ENCODE data around the gene TPCN1. TPM values are rescaled to one million over a fixed set of nuclear protein-coding genes. Genes with fewer than 3 reads are reported as not detected.

The TPCN1 gene
- polyA plus RNA-seq, 4 donors = 12.2 to 70.2 (median 34.4) TPM

GRCh38 chr12:113224955-113225354 lies 3.7 kb downstream of the TPCN1 start:
- Histone ChIP-seq H3K9me3 (ENCODE audit: control insufficient read depth in 2 of 2, insufficient read depth in 1 of 2, low read depth in 1 of 2, low read length in 1 of 2) (no peaks in the 10 kb centered on the region), H3K27me3 (ENCODE audit: control insufficient read depth in 3 of 3, insufficient read depth in 3 of 3, low read length in 3 of 3) (no peaks in the 10 kb centered on the region), H3K4me1 (ENCODE audit: control insufficient read depth in 3 of 3, insufficient read depth in 2 of 3, low read depth in 1 of 3, low read length in 2 of 3) (peaks cover 3 to 15% (median 7%) of the 10 kb centered on the region in 3 donors), H3K27ac (ENCODE audit: low read depth in 1 of 3, low read length in 2 of 3) (no peak overlapping the region), H3K36me3 (ENCODE audit: control insufficient read depth in 3 of 3, insufficient read depth in 2 of 3, low read depth in 1 of 3, low read length in 3 of 3) (peaks cover 0 to 38% (median 3%) of the 10 kb centered on the region in 3 donors), H3K4me3 (ENCODE audit: low read depth in 1 of 3, low read length in 3 of 3) (no peak overlapping the region)
- 95 to 97% (median 97%) methylated on average over 4 of the region's 4 CpGs for WGBS, 3 donors
- FAIRE-seq (no peak), DNase-seq (no peak)

DNA sequence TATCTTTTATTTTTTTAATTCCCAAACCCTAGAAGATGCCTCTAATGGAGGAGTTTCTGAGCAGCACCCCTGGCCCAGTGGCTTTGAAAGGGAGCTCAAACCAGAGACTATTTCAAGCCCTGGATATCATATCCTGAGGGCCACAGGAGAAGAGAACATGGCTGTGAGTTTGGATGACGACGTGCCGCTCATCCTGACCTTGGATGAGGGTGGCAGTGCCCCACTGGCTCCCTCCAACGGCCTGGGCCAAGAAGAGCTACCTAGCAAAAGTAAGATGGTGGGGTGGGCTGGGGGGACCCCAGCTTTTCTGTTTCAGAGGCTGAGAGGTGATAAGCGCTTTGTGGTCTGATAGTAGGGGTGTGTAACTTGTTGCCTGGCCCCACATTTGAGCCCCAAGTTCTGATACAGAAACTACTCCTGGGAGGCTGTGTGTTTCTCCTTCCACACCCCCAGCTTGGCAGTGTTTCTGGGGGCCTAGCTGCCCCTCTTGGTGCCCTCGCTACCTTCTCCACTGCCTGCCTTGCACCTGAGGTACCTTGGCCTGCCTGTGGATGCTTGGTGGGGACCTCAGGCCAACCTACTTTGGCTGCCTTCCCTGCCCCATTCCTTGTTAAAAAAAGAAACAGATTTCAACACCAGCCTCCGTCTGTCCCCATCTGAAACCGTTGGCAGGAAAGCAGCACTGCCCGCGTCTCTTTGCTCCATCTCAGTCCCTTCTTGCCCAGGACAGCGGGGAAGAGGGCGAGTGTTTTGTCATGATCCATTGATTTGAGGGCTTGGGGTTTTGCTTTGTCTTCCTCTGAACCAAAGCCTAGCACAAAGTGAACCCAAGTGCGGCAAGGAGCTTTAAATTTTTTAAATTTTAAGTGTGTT lies 5.7 kb downstream of the TPCN1 start:
- Histone ChIP-seq H3K36me3 (ENCODE audit: control insufficient read depth in 3 of 3, insufficient read depth in 2 of 3, low read depth in 1 of 3, low read length in 3 of 3) (peaks cover 1 to 50% (median 3%) of the 10 kb centered on the region in 3 donors), H3K27ac (ENCODE audit: low read depth in 1 of 3, low read length in 2 of 3) (peak overlapping the region in 1 of 3 donors; percentile 18), H3K27me3 (ENCODE audit: control insufficient read depth in 3 of 3, insufficient read depth in 3 of 3, low read length in 3 of 3) (no peaks in the 10 kb centered on the region), H3K9me3 (ENCODE audit: control insufficient read depth in 2 of 2, insufficient read depth in 1 of 2, low read depth in 1 of 2, low read length in 1 of 2) (peaks cover 0 to 6% of the 10 kb centered on the region in 2 donors), H3K4me1 (ENCODE audit: control insufficient read depth in 3 of 3, insufficient read depth in 2 of 3, low read depth in 1 of 3, low read length in 2 of 3) (peaks cover 6 to 22% (median 10%) of the 10 kb centered on the region in 3 donors), H3K4me3 (ENCODE audit: low read depth in 1 of 3, low read length in 3 of 3) (no peak overlapping the region)
- FAIRE-seq = no peak
- DNase-seq = no peak
- WGBS, 3 donors = 84 to 91% (median 87%) methylated on average over 13 of the region's 13 CpGs

GRCh38 chr12:113227686-113228391 lies 6.6 kb downstream of the TPCN1 start:
- Histone ChIP-seq H3K4me3 (ENCODE audit: low read depth in 1 of 3, low read length in 3 of 3) (no peak overlapping the region), H3K27ac (ENCODE audit: low read depth in 1 of 3, low read length in 2 of 3) (no peak overlapping the region), H3K36me3 (ENCODE audit: control insufficient read depth in 3 of 3, insufficient read depth in 2 of 3, low read depth in 1 of 3, low read length in 3 of 3) (peaks cover 3 to 59% (median 6%) of the 10 kb centered on the region in 3 donors), H3K27me3 (ENCODE audit: control insufficient read depth in 3 of 3, insufficient read depth in 3 of 3, low read length in 3 of 3) (no peaks in the 10 kb centered on the region), H3K4me1 (ENCODE audit: control insufficient read depth in 3 of 3, insufficient read depth in 2 of 3, low read depth in 1 of 3, low read length in 2 of 3) (peaks cover 6 to 24% (median 6%) of the 10 kb centered on the region in 3 donors), H3K9me3 (ENCODE audit: control insufficient read depth in 2 of 2, insufficient read depth in 1 of 2, low read depth in 1 of 2, low read length in 1 of 2) (peaks cover 0 to 6% of the 10 kb centered on the region in 2 donors)
- FAIRE-seq (no peak), DNase-seq (no peak)
- WGBS, 3 donors = 90 to 100% (median 95%) methylated on average over 5 of the region's 5 CpGs

DNA sequence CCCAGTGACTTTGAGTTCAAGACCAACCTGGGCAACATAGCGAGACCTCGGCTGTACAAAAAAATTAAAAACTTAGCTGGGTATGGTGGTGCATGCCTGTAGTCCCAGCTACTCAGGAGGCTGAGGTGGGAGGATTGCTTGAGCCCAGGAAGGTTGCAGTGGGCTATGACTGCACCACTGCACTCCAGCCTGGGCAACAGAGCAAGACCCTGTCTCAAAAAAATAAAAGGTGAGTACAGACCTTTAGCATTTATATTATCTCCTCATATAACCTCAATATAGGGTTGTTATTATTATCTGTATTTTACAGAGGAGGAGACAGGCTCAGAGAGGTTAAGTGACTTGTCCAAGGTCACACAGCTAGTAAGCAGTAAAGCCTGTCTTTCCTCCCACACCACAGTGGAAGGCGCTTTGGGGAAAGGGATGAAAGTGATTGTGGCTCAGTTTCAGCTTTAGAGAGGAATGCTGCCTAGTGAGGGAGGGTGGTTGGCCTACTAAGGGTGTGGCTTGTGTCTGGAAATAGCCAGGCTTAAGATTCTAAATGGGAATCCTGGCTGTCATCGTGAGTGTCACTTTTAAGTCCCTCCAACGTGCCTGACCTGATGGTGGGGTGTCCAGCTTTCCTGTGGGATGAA lies 7.2 kb downstream of the TPCN1 start:
- DNase-seq = no peak
- Histone ChIP-seq H3K4me1 (ENCODE audit: control insufficient read depth in 3 of 3, insufficient read depth in 2 of 3, low read depth in 1 of 3, low read length in 2 of 3) (peaks cover 6 to 24% (median 6%) of the 10 kb centered on the region in 3 donors), H3K27me3 (ENCODE audit: control insufficient read depth in 3 of 3, insufficient read depth in 3 of 3, low read length in 3 of 3) (no peaks in the 10 kb centered on the region), H3K9me3 (ENCODE audit: control insufficient read depth in 2 of 2, insufficient read depth in 1 of 2, low read depth in 1 of 2, low read length in 1 of 2) (peaks cover 0 to 6% of the 10 kb centered on the region in 2 donors), H3K4me3 (ENCODE audit: low read depth in 1 of 3, low read length in 3 of 3) (no peak overlapping the region), H3K36me3 (ENCODE audit: control insufficient read depth in 3 of 3, insufficient read depth in 2 of 3, low read depth in 1 of 3, low read length in 3 of 3) (peaks cover 3 to 66% (median 12%) of the 10 kb centered on the region in 3 donors), H3K27ac (ENCODE audit: low read depth in 1 of 3, low read length in 2 of 3) (peak overlapping the region in 1 of 3 donors; percentile 56)
- 78 to 85% (median 79%) methylated on average over 5 of the region's 5 CpGs for WGBS, 3 donors
- FAIRE-seq = no peak

DNA sequence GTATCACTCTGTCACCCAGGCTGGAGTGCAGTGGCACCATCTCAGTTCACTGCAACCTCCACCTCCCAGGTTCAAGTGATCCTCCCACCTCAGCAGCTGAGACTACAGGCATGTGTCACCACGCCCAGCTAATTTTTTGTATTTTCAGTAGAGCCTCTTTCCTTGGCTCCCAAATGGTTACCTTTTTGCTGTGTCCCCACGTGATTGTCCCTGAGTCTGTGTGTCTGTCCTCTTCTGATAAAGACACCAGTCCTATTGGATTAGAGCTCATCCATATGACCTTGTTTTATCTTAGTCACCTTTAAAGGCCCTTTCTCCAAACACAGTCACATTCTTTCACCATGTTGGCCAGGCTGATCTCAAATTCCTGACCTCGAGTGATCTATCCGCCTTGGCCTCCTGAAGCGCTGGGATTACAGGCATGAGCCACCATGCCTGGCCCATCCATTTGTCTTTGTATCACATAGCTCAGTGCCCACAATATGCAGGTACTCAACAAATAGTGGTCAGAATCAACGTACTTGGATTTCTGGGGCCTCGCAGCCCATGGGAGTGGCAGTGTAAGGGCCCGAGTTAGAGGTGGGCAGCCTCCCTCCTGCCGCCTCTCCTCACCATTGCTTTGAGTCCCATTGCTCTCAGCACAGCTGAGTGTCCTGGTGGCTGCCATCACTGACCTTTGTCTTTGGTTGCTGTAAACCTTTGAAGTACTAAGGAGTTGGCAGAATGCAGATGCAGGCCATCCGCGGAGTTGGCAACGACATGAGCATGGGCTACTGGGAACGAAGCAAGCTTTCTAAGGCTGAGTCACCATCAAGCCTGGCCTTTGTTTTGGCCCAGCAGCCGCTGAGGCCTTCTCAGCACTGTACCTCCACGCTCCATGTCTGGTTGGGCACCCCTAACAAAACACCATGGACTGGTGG lies 9.3 kb downstream of the TPCN1 start:
- no peak for FAIRE-seq
- Histone ChIP-seq H3K36me3 (ENCODE audit: control insufficient read depth in 3 of 3, insufficient read depth in 2 of 3, low read depth in 1 of 3, low read length in 3 of 3) (peaks cover 3 to 73% (median 16%) of the 10 kb centered on the region in 3 donors), H3K4me1 (ENCODE audit: control insufficient read depth in 3 of 3, insufficient read depth in 2 of 3, low read depth in 1 of 3, low read length in 2 of 3) (peaks cover 3 to 29% (median 6%) of the 10 kb centered on the region in 3 donors), H3K27ac (ENCODE audit: low read depth in 1 of 3, low read length in 2 of 3) (peak overlapping the region; percentile 29 to 72 (median 37)), H3K9me3 (ENCODE audit: control insufficient read depth in 2 of 2, insufficient read depth in 1 of 2, low read depth in 1 of 2, low read length in 1 of 2) (peaks cover 0 to 6% of the 10 kb centered on the region in 2 donors), H3K4me3 (ENCODE audit: low read depth in 1 of 3, low read length in 3 of 3) (no peak overlapping the region), H3K27me3 (ENCODE audit: control insufficient read depth in 3 of 3, insufficient read depth in 3 of 3, low read length in 3 of 3) (no peaks in the 10 kb centered on the region)
- 78 to 90% (median 85%) methylated on average over 15 of the region's 15 CpGs for WGBS, 3 donors
- DNase-seq = peak in 1 of 2 donors; percentile 60

DNA sequence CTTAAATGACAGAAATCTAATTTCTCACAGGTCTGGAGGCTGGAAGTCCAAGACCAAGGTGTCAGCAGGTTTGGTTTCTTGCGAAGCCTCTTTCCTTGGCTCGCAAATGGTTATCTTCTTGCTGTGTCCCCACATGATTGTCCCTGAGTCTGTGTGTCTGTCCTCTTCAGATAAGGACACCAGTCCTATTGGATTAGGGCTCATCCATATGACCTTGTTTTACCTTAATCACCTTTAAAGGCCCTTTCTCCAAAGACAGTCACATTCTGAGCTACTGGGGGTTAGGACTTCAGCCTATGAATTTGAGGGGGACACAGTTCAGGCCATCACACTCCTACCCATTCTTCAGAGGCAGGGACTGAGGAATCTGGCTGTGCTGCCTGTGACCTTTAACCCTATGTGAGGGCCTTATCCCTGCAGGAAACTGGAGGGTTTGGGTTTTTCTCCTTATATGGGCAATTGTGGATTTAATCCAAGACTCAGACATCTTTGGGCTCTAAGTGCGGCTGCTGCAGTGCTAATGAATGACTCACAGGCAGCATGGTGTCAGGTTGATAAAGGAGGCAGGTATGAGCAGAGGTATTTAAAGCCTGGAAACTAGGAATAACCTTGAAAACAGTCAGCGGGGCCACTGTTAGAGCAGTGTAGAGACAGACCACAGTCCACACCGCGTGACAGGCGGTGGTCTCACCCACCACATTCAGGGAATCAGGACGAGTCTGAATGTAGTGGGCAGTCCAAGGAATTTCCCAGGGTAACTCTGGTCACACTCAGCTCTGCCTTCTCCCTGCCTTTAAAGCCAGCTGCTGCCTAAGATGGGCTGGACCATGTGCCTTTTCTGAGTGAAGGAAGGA lies 10.2 kb downstream of the TPCN1 start:
- peak in 1 of 2 donors; percentile 68 for DNase-seq
- Histone ChIP-seq H3K9me3 (ENCODE audit: control insufficient read depth in 2 of 2, insufficient read depth in 1 of 2, low read depth in 1 of 2, low read length in 1 of 2) (peaks cover 0 to 6% of the 10 kb centered on the region in 2 donors), H3K27ac (ENCODE audit: low read depth in 1 of 3, low read length in 2 of 3) (peak overlapping the region; percentile 27 to 58 (median 29)), H3K4me1 (ENCODE audit: control insufficient read depth in 3 of 3, insufficient read depth in 2 of 3, low read depth in 1 of 3, low read length in 2 of 3) (peaks cover 5 to 35% (median 6%) of the 10 kb centered on the region in 3 donors), H3K36me3 (ENCODE audit: control insufficient read depth in 3 of 3, insufficient read depth in 2 of 3, low read depth in 1 of 3, low read length in 3 of 3) (peaks cover 3 to 79% (median 16%) of the 10 kb centered on the region in 3 donors), H3K4me3 (ENCODE audit: low read depth in 1 of 3, low read length in 3 of 3) (no peak overlapping the region), H3K27me3 (ENCODE audit: control insufficient read depth in 3 of 3, insufficient read depth in 3 of 3, low read length in 3 of 3) (no peaks in the 10 kb centered on the region)
- 77 to 85% (median 78%) methylated on average over 8 of the region's 8 CpGs for WGBS, 3 donors
- no peak for FAIRE-seq

Measured in small intestine (tissue), 7 donors.